ENCODE measurements around the gene NCAPG2.

Gene NCAPG2

DNA sequence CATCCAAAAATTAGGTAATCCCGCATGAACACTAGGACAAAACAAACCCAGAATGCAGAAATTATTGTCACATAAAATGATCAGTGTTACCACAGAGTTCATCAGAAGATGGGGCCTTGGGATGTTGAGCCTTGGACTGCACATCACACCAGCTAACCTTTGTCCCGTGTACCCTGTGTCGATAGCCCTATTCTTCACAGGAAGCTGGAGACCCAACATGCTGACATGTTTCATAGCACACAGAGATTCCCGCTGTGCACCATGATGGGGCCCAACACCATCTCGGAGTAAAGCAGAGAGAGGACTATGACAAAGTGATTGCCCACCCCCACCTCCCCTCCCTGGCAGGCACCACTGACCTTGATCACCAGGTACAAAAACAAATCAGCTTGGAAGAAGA, 121.5 kb downstream of the NCAPG2 start:
- in situ Hi-C loops (cut with HindIII; ENCODE audit: low sequenced_read_pairs) = no loop called here

- in situ Hi-C loops (cut with HindIII; ENCODE audit: low sequenced_read_pairs) = no loop called here
These were observed 122.5 kb downstream of the NCAPG2 start for GRCh38 chr7:158582089-158582456.

DNA sequence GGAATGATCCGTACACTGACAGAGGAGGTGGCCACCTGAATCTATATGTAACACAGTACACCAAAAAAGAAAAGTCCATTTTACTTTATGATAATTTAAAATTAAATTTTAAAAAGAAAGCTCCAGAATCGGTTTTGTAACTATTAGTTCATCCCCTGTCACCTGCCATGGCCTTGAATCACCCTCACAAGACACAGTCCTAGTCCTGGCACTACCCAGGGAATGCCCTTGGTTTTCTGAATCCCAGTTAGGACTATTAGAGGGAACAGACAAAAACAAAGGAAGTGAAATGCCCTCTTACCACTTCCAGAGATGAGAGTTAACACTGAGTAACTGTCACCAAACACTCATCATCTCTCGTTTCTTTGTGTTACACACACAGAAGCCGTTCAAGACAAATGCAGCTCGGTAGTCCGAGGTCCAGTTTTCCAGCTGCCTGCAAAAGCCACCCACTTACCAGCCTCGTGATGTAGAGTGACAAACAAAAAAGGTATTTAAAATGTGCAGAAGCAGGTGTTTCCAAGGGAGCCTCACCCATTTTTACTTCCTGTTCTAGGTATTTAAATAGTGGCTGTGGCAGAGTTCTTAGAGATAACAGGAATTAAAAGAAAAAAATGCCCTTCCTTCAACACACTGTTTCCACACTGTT, 123.0 kb downstream of the NCAPG2 start:
- in situ Hi-C loops (cut with HindIII; ENCODE audit: low sequenced_read_pairs) = no loop called here
